Epithelial cell of proximal tubule (primary cell): ENCODE results near the gene LGALS4. TPM values are rescaled to one million over a fixed set of nuclear protein-coding genes. Genes with fewer than 3 reads are reported as not detected.
"Not testable (repeated sequence)": the region's sequence is repeated elsewhere in the genome, so short reads cannot be mapped to it uniquely, and the experiment has no call there.

Experiments
- DNase-seq: peaks from one replicate; pipeline ENCODE4 v3.0.0-alpha.2; 2011; ENCODE audit warnings: low read depth
- H3K4me3 ChIP-seq: 2 replicates; pipeline ENCODE4 v1.5.1; 2011; ENCODE audit warnings: low read depth, mild to moderate bottlenecking, low read length
- total RNA-seq: library from RNA; depleted of rRNA; stranded (reverse); fragments of >200 nt; gene quantifications from 2 replicates; pipeline ENCODE4 v1.2.3, GENCODE V29; 2015
- TF ChIP-seq, protein P1 (sequence below): conservative IDR thresholded peaks from 2 replicates; pipeline ENCODE4 v1.5.1; 2012; ENCODE audit warnings: low read depth, mild to moderate bottlenecking, low read length

LGALS4 gene
- total RNA-seq, 1 donor from 2014 or later: not detected

DNA sequence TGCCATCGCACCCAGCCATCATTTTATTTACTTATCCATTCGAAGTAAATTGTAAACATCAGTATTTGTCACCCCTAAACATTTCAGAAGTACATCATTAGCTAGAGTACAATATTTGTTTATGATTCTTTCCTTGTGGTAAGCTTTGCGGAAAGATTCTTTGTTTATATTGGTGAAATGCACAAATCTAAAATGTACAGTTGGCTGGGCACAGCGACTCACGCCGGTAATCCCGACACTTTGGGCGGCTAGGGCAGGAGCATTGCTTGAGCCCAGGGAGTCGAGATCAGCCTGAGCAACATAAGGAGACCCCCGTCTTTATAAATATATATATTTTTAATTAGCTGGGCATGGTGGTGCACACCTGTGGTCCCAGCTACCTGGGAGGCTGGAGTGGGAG lies 13.6 kb downstream of the LGALS4 start:
- H3K4me3 ChIP-seq: no peak overlapping the region
- TF ChIP-seq, protein P1, sequence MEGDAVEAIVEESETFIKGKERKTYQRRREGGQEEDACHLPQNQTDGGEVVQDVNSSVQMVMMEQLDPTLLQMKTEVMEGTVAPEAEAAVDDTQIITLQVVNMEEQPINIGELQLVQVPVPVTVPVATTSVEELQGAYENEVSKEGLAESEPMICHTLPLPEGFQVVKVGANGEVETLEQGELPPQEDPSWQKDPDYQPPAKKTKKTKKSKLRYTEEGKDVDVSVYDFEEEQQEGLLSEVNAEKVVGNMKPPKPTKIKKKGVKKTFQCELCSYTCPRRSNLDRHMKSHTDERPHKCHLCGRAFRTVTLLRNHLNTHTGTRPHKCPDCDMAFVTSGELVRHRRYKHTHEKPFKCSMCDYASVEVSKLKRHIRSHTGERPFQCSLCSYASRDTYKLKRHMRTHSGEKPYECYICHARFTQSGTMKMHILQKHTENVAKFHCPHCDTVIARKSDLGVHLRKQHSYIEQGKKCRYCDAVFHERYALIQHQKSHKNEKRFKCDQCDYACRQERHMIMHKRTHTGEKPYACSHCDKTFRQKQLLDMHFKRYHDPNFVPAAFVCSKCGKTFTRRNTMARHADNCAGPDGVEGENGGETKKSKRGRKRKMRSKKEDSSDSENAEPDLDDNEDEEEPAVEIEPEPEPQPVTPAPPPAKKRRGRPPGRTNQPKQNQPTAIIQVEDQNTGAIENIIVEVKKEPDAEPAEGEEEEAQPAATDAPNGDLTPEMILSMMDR: no peak
- no peak for DNase-seq

DNA sequence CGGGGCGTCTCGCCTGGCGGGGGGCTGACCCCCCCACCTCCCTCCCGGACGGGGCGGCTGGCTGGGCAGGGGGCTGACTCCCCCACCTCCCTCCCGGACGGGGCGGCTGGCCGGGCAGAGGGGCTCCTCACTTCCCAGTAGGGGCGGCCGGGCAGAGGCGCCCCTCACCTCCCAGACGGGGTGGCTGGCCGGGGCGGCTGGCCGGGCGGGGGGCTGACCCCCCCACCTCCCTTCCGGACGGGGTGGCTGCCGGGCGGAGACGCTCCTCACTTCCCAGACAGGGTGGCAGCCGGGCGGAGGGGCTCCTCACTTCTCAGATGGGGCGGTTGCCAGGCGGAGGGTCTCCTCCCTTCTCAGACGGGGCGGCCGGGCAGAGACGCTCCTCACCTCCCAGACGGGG lies 15.0 kb downstream of the LGALS4 start:
- DNase-seq, H3K4me3 ChIP-seq: not testable (repeated sequence)

DNA sequence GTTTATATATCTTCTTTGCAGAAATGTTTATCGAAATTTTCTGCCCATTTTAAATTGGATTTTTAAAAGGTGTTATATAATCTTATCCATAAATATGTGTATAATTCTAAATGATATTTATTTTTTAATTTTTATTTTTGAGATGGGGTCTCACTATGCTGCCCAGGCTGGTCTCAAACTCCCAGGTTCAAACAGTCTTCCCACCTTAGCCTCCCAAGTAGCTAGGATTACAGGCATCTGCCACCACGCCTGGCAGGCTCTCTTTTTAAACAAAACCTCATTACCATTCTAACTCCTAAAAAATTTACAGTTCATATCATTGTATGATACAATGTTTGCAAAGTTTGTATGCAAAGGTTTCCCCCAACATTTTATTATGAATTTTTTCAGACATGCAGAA lies 16.6 kb downstream of the LGALS4 start:
- DNase-seq: no peak
- TF ChIP-seq, protein P1: no peak
- H3K4me3 ChIP-seq: no peak overlapping the region

DNA sequence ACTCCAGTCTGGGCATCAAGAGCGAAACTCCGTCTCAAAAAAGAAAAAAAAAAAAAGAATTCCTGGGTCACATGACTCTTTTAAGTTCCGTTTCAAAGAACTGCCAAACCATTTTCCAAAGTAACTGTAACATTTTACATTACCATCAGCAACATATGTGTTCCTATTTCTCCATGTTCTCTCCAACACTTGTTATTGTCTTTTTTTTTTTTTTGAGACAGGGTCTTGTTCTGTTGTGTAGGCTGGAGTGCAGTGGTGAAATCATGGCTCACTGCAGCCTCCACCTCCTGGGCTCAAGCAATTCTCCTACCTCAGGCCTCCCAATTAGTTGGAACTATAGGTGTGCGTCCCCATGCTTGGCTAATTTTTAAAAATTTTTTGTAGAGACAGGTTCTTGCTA lies 17.2 kb downstream of the LGALS4 start:
- TF ChIP-seq, protein P1: no peak
- no peak for DNase-seq
- H3K4me3 ChIP-seq: no peak overlapping the region

DNA sequence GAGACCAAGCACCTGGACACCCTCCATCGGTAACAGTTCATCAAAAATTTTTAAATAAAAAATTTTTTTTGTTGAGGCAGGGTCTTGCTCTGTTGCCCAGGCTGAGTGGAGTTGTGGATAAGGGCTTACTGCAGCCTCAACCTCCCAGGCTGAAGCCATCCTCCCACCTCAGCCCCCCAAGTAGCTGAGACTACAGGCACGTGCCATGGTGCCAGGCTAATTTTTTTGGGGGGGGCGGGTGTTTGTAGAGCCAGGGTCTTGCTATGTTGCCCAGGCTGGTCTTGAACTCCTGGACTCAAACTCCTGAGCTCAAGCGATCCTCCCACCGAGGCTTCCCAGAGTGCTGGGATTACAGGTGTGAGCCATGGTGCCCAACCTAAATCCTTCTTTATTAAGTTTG lies 19.1 kb downstream of the LGALS4 start:
- no peak for DNase-seq
- H3K4me3 ChIP-seq: no peak overlapping the region
- TF ChIP-seq, protein P1: no peak

DNA sequence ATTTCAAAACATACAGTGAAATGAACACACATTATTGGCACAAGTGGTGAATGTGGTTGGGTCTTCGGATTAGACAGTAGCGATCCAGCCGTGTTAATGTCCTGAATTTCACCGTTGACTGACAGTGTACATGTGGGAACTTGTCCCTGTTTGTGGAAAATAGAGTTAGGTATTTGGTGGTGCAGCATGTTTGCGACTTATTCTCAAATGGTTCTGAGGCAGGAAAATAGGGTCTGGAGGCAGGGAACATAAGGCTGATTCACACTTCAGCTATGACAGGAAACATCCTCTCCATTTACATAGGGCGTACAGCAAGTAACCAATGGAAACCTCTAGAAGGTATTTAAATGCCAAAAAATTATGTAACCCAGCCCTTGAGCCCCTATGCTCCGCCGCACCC lies 19.6 kb downstream of the LGALS4 start:
- TF ChIP-seq, protein P1: no peak
- no peak for DNase-seq
- no peak overlapping the region for H3K4me3 ChIP-seq

DNA sequence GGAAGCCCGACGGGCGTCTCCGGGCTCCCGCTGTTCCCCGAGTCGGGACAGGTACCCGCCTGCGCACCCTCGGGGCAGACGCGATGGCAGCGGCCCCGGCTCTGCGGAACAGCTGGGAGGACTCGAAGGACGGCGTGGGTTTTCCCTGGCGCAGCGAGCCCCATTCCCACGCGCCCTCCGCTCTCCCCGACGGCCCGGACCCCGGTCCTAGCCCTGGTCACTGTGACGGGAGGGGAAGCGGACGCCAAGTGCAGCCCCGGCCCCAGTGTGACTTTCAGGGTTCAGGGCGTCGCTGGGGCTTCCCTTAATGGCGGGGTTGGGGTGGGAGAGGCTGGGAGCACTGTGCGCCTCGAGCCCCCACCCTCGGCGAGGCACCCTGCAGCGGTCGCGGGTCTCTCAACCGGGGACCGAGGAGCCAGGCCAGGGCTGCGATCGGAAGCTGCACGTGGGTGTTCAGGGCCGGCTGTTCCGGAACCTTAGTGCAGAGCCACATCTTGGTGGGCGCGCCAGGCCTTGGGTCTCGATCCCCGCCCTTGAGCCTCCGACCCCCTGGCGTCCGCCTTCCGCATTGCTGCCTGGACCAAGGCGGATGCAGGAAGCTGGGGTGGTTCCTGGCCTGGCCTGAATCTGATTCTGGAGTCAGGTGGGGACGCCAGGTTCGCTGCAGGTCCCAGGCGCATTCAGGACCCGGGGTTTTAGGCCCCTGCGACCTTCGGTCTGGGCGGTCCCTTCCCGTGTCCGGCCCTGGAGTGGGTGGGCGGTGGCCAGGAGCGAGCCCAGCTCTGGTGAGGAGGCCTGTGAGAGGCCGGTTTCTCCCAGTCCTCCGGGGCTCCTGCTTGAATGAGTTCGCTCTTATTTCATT lies 20.3 kb downstream of the LGALS4 start:
- H3K4me3 ChIP-seq: peak overlapping the region; percentile 23
- no peak for DNase-seq
- TF ChIP-seq, protein P1: peak; percentile 40

DNA sequence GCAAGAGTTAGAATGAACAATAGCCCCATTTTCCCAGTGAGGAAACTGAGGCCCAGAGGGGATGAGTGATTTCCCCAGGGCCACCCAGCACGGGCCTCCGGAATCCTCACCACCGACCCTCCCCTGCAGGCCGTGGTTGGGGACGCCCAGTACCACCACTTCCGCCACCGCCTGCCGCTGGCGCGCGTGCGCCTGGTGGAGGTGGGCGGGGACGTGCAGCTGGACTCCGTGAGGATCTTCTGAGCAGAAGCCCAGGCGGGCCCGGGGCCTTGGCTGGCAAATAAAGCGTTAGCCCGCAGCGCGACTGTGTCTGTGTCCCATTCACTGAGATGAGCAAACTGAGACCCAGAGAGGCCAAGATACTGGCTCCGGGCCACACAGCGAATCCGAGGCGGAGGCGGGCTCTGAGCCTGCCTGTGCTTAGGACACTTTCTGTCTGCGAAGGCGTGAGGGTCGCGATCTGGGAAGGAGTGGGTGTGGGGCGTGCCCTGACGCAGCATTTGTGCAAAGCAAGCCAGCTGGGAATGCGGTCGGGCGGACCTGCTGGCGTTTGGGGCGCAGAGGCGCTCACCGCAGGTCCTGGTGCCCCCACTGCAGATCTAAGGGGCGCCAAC lies 21.2 kb downstream of the LGALS4 start:
- not testable (repeated sequence) for DNase-seq
- peak overlapping the region; percentile 23 for H3K4me3 ChIP-seq

DNA sequence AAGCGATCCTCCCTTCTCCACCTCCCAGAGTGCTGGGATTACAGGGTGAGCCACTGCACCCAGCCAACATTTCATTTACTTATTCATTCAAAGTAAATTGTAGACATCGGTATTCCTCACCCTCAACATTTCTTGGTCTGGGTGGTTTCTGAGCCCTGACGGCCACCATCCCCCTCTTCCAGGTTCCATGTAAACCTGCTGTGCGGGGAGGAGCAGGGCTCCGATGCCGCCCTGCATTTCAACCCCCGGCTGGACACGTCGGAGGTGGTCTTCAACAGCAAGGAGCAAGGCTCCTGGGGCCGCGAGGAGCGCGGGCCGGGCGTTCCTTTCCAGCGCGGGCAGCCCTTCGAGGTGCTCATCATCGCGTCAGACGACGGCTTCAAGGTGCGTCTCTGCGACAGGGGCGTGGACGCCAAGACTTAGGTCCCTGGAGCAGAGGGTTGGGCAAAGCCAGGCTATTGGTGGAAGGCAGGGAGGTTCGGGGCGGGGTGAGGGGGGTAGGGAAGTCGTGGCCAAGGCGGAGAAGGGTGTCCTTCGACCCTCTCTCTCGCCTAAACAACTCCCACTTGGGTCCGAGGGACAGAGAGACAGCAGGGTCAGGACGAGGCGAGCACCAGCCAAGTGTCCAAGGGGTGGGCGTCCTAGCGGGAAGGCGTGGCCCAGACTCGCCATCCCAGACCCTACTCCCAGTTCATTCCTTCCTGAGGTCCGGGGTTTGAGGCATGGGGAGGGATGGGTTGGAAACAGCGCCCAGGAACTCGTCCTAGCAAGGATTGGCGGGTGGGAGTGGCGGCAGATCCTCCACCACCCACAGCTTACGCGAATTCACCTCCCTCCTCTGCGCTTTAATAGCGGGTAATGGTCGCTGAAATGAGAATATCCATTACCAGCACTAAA lies 22.0 kb downstream of the LGALS4 start:
- H3K4me3 ChIP-seq: peak overlapping the region; percentile 23
- DNase-seq: not testable (repeated sequence)
